ENCODE measurements around the gene TAF10. TPM values are rescaled to one million over a fixed set of nuclear protein-coding genes. Genes with fewer than 3 reads are reported as not detected.

Gene TAF10
- total RNA-seq, 1 donor from 2014 or later, result 36.9 TPM

DNA sequence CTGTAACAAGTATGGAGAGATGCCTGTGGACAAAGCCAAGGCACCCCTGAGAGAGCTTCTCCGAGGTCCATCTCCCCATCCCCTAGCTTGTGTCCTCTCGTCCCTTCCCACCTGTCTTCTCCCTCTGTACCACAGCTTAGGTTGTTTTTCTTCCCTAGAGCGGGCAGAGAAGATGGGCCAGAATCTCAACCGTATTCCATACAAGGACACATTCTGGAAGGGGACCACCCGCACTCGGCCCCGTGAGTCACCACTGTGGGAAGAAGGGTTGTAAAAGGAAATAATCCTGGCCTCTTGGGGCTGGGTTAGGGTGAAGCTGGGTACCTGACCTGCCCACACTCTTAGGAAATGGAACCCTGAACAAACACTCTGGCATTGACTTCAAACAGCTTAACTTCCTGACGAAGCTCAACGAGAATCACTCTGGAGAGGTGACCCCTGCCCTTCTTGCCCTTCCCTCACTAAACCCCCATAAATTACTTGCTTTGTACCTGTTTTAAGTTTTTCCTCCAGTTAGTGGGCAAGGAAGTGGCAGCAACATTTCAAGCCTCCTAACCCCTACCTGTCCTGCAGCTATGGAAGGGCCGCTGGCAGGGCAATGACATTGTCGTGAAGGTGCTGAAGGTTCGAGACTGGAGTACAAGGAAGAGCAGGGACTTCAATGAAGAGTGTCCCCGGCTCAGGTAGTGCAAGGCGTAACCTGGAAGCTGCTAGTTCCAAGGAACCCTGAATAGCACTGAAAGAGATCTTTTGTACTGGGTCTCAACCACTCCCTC is 3.1 kb downstream of the TAF10 start:
- DNase-seq (ENCODE audit: low read depth), result no peak

GRCh38 chr11:6608011-6608410 is 4.0 kb downstream of the TAF10 start:
- DNase-seq (ENCODE audit: low read depth), result no peak

- DNase-seq (ENCODE audit: low read depth), result no peak
Observed at GRCh38 chr11:6607190-6607795, 4.7 kb downstream of the TAF10 start.

DNA sequence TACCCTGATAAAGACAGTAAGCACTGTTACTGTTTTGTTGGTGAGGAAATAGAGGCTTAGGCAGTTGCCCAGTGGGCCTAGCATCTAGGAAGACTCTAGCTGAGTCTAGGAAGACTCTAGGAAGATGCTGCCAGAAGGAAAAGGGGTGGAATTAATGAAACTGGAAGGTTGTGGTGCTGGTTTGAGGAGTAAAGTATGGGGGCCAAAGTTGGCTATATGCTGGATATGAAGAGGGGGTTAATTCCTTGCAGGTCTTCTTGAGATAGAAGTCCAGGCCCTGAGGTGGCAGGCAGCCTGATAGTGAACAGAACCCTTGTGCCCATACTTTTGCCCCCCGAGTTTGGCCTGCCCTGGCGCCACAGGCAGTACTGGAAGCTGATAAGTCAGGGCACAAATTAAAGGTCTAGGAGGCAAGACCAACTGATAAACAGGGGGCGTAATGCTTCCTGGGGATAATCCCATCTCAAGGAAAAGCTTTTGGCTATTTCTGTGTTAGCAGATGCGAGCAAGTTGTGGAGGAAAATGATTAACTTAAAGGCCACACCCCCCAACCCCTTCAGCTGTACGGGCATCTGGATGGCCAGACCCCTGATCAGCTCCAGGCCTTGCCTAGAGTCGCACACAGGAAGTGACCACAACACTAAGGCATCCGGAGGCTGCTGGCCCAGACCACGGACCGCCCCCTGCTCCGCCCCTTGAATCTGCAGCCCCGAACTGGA is 5.4 kb downstream of the TAF10 start:
- peak; percentile 97 for DNase-seq (ENCODE audit: low read depth)

DNA sequence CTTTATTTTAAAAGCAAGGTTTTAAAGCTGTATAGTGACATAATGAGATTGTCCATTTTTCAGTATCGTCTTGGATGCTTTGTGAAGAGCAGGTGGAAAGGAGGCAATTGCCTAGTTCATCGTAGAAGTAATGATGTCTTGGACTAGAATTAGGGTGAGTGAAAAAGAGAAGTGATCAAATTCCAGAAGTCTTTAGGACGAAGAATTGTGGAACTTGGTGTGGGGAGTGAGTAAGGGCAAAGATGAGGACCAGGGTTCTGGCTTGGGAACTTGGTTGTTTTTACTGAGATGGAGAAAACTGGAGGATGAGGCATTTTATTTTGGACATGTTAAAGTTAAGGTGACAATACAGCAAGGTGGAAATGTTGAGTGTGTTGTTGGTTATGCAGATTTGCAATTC is 7.2 kb downstream of the TAF10 start:
- no peak for DNase-seq (ENCODE audit: low read depth)

DNA sequence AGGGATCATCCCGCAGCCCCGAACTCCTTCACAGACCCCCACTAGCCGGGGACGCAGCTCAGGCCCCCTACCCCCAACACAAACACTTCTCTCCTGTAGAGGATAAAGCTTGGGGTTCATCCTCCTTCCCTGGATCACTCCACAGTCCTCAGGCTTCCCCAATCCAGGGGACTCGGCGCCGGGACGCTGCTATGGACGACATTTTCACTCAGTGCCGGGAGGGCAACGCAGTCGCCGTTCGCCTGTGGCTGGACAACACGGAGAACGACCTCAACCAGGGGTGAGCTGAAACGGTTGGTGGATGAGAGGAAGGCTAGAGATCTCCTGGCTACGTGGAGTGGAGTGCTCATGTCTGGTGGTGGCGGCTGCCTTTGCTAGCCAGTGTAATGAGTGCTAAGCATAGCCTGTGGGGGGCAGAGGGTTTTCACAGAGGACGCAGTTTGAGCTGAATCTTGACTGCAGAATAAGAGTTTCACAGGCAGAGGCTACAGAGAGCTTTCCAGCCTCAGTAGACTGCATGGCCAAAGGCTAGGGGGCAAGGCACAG is 7.9 kb downstream of the TAF10 start:
- DNase-seq (ENCODE audit: low read depth), result peak; percentile 60

DNA sequence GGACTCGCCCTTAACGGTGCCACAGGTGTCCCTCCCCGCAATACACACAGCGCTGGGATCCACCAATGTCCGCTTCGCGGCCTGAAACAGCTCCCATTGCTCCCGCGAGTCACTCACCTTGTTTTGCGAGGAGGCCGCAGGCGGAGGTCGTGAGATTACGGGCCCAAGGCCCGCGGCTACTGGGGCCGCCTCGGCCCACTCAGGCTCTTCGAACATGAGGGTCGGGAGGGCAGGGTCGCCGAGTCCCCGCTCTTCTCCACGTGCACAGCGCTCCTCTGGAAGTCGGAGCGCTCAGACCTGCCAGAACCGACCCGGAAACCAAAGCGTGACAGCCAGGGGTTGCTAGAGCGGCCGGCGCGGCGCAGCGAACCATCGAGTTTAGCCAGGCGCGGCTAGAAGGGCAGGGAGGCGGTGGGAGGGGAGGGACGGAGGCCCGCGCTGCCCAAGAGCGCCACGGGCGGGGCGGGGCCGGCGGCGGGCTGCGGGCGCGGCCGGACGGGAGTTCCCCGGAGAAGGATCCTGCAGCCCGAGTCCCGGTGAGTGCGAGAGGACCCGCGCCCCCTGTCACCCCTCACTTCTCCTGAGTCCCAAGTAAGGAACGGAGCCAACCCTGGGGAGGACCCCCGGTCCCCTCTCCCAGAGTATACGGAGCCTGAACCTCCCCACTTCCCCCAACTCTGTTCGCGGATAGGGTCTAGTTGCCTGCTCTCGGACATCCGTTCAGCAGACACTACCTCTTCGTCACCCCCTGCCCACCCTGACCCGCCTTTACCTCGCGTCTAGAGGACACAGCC is 8.5 kb downstream of the TAF10 start, which contains the start of the genes ILK and RRP8:
Gene ILK (plus strand): TSS at position 488 of the 794 bp plus-strand sequence. CDS start 498 bp downstream, outside the sequence.
Gene RRP8 (minus strand): TSS at position 330 of the 794 bp plus-strand sequence. CDS start 114 bp downstream, at position 216.
- peak; percentile 65 for DNase-seq (ENCODE audit: low read depth)

DNA sequence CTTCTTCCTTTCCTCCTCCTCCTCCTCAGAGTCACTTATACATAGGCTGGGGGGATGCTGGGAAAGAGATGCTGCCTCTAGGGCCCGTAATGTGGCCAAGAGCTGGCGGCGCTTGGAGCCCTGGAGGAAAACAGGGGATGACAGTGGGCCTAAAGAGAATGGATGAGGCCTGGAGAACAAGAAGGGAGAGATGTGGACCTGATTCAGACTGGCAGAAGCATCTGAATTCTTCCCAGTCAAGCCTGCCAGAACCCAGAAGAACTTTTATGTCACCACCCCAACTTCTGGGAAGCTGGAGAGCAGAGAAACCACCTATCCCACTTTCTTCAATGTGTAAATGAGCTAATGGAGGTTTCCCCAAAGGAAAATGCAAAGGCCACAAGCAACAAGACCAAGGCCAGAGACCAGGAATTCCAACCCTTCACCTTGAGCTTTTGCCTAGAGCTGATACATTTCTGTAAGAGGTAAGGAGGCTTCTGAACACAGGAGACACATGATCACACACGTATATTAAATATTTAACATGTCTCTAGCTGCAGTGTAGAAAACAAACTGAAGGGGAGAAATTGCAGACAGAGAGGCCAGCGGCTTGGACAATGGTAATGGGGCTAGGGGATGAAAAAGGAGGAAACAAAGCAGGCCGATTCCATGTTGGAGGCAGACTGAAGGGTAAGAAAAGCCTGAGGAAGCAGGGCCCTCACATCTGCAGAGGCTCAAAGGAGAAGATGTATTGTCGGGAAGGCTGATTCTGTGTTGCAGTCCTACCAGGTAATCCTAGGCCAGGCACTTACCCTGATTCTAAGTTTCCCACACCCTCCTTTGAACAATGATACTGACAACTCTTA is 9.7 kb downstream of the TAF10 start:
- DNase-seq (ENCODE audit: low read depth), result no peak

- DNase-seq (ENCODE audit: low read depth), result no peak
Observed at GRCh38 chr11:6601041-6601461, 11.0 kb downstream of the TAF10 start.

DNA sequence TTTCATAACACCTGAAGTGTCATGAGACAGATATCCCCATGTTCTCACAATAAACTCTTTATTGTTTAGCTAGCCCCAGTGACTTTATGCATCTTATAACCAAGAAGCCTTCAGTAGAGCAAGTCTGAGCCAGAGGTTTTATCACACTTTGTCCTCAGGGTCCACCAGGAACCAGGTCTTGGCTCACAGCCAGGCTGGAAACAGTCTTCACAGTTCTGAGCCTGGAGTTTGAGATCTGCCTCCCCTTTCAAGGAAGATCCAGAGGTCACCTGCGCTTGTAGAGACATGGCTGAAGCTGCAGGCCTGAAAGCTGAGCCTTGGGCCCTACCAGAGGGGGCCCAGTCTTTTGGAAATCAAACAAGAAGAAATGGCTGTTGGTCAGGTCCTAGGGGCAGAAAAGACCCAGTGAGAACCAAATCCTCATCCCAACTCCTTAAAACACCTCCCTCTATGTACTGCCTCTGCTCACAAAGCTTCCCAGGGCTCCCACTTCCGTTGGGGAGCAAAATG is 12.1 kb downstream of the TAF10 start:
- DNase-seq (ENCODE audit: low read depth), result no peak

- DNase-seq (ENCODE audit: low read depth), result no peak
Observed at GRCh38 chr11:6599449-6599848, 12.6 kb downstream of the TAF10 start.

DNA sequence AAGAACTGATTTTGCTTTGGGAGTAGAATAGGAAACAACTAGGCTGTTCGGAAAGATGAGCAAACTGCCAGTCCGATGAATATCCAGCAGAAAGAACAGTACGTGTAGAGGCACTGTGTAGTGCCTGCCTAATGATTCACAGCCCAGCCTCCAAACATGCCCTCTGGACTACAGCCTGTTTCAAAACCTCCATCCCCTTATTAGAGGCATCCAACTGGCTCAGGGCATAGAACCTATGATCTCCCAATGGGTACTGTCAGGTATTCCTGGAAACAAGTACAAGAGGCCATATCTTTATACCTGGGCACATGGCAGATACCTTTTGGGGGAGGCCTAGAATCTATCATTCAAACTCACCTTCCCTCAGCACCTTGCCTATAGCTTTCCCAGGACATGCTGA is 13.5 kb downstream of the TAF10 start:
- DNase-seq (ENCODE audit: low read depth), result no peak

DNA sequence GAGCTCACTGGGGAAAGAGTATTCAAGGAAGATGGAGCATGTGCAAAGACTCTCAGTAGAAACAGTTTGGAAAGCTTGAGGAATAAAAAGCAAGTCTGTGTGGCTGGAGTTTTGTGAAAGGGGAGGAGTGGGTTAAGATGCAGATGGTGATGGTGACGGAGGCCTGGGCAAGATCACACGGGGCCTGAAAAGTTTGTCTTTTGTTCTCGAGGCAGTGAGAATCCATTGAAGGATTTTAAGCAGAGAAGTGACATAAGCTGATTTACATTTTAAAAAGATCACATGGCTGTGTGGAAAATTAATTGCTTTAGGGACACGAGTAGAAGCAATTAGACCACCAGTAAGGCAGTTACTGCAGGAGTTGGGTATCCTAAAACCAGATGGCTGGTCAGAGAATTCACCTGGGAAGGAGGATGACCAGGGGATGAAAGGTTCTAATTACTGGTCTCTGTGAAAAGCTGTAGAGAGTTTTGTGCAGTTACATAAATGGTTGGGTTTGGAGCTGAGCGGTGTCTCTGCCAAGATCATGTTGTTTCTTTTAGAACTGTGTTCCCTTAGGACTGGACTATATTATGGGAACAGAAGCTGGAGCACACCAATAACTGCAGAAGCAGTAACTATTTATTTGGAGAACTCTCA is 15.7 kb downstream of the TAF10 start:
- DNase-seq (ENCODE audit: low read depth), result no peak

- no peak for DNase-seq (ENCODE audit: low read depth)
Observed at GRCh38 chr11:6594142-6594768, 17.8 kb downstream of the TAF10 start.

GRCh38 chr11:6588018-6588417 is 24.0 kb downstream of the TAF10 start:
- DNase-seq (ENCODE audit: low read depth), result no peak

DNA sequence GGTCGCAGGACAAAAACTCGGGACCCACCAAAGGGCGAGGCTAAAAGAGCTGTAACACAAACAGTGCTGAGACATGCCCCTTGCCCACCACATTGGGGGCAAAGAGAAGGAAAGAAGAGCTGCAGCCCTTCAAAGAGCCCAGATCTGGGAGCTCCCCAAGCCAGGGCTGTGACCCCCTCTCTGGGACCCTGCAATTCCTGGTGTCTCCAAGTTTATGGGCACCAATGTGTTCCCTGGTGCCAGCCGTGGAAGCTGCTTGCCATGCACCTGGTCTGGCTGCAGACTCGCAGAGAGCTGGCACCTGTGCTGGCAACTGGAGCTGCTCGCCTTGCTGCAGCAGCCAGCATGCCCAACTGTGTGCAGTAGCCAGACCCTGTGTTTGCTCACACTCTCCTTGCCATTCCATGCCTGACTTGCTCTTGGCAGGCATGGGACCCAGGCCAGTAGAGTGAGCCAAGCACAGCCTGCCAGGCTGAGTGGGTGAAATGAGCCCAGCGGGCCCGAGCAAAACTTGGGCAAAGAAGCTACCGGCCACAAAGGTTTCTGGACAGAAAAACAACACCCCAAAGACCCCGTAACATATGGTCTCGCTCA is 24.6 kb downstream of the TAF10 start:
- DNase-seq (ENCODE audit: low read depth), result no peak

- DNase-seq (ENCODE audit: low read depth), result no peak
Observed at GRCh38 chr11:6586434-6587359, 25.3 kb downstream of the TAF10 start.

- no peak for DNase-seq (ENCODE audit: low read depth)
Observed at GRCh38 chr11:6584528-6584927, 27.5 kb downstream of the TAF10 start.

All from renal cortical epithelial cell (primary cell).